ENCODE results near the gene FAIM. TPM values are rescaled to one million over a fixed set of nuclear protein-coding genes. Genes with fewer than 3 reads are reported as not detected.
"Not testable (repeated sequence)": the region's sequence is repeated elsewhere in the genome, so short reads cannot be mapped to it uniquely, and the experiment has no call there.

FAIM gene
- polyA plus RNA-seq, 3 donors: 0.96 to 3.7 (median 3.6) TPM

GRCh38 chr3:138560501-138560900 lies 48.1 kb upstream of the FAIM start:
- Histone ChIP-seq H4K20me1 (ENCODE audit: insufficient read depth, low read length) (no peaks in the 10 kb centered on the region), H3K27me3 (ENCODE audit: control insufficient read depth in 2 of 2, insufficient read depth in 2 of 2, low read length in 2 of 2) (no peaks in the 10 kb centered on the region), H3K9me3 (replicated peaks in 1 of 2; ENCODE audit: control insufficient read depth in 1 of 2, insufficient read depth in 1 of 2, low read length in 2 of 2) (peaks cover 26 to 30% of the 10 kb centered on the region in 2 donors), H3K36me3 (replicated peaks in 1 of 2; ENCODE audit: control insufficient read depth in 1 of 2, insufficient read depth in 2 of 2, low read length in 2 of 2) (no peaks in the 10 kb centered on the region), H2AFZ (ENCODE audit: insufficient read depth, low read depth, low read length, poor library complexity, severe bottlenecking) (no peak overlapping the region), H3K4me2 (replicated peaks; ENCODE audit: extremely low read depth, low read length, poor library complexity, severe bottlenecking) (no peak overlapping the region), H3K79me2 (ENCODE audit: insufficient read depth, low read length) (no peaks in the 10 kb centered on the region), H3K4me3 (replicated peaks in 1 of 3; ENCODE audit: low read depth in 2 of 3, low read length in 3 of 3) (no peak overlapping the region), H3K9ac (ENCODE audit: insufficient read depth, low read length, poor library complexity, severe bottlenecking) (no peak overlapping the region), H3K27ac (ENCODE audit: low read depth in 1 of 2, low read length in 2 of 2) (no peak overlapping the region), H3K4me1 (ENCODE audit: control insufficient read depth in 1 of 2, insufficient read depth in 2 of 2, low read length in 2 of 2) (no peaks in the 10 kb centered on the region)
- Mint-ChIP-seq H3K4me3 (no peak overlapping the region), H3K27ac (no peak overlapping the region), H3K9me3 (peaks cover 29 to 62% (median 43%) of the 10 kb centered on the region in 7 donors), H3K27me3 (ENCODE audit: low read depth in 3 of 3) (peaks cover 0 to 2% (median 0%) of the 10 kb centered on the region in 3 donors), H3K36me3 (peaks cover 9 to 30% of the 10 kb centered on the region in 2 donors), H3K4me1 (no peaks in the 10 kb centered on the region)
- intact Hi-C loops (cut with micrococcal nuclease): no loop called here
- no peak for TF ChIP-seq CTCF (IDR thresholded peaks at IDR 0.05)
- no peak for DNase-seq
- 95% methylated on average over 5 of the region's 6 CpGs for WGBS (ENCODE audit: insufficient coverage)

GRCh38 chr3:138562902-138563301 lies 45.7 kb upstream of the FAIM start:
- Mint-ChIP-seq H3K36me3 (peaks cover 8 to 27% of the 10 kb centered on the region in 2 donors), H3K9me3 (peaks cover 21 to 44% (median 29%) of the 10 kb centered on the region in 7 donors)
- H3K9ac ChIP-seq (ENCODE audit: insufficient read depth, low read length, poor library complexity, severe bottlenecking); H3K4me3 Mint-ChIP-seq; H3K27ac Mint-ChIP-seq; H3K4me2 ChIP-seq (replicated peaks; ENCODE audit: extremely low read depth, low read length, poor library complexity, severe bottlenecking); H3K27me3 Mint-ChIP-seq (ENCODE audit: low read depth in 3 of 3); H3K79me2 ChIP-seq (ENCODE audit: insufficient read depth, low read length); intact Hi-C loops (cut with micrococcal nuclease); H3K4me1 Mint-ChIP-seq; DNase-seq; H2AFZ ChIP-seq (ENCODE audit: insufficient read depth, low read depth, low read length, poor library complexity, severe bottlenecking); H3K36me3 ChIP-seq (replicated peaks in 1 of 2; ENCODE audit: control insufficient read depth in 1 of 2, insufficient read depth in 2 of 2, low read length in 2 of 2); H3K4me1 ChIP-seq (ENCODE audit: control insufficient read depth in 1 of 2, insufficient read depth in 2 of 2, low read length in 2 of 2); H3K27me3 ChIP-seq (ENCODE audit: control insufficient read depth in 2 of 2, insufficient read depth in 2 of 2, low read length in 2 of 2); H3K27ac ChIP-seq (ENCODE audit: low read depth in 1 of 2, low read length in 2 of 2); H4K20me1 ChIP-seq (ENCODE audit: insufficient read depth, low read length); H3K4me3 ChIP-seq (replicated peaks in 1 of 3; ENCODE audit: low read depth in 2 of 3, low read length in 3 of 3): not testable (repeated sequence)
- H3K9me3 ChIP-seq (replicated peaks in 1 of 2; ENCODE audit: control insufficient read depth in 1 of 2, insufficient read depth in 1 of 2, low read length in 2 of 2): peaks cover 20 to 21% of the 10 kb centered on the region in 2 donors
- no CpG with 5 or more reads among the region's 1 CpG for WGBS (ENCODE audit: insufficient coverage)

- H3K27me3 ChIP-seq (ENCODE audit: control insufficient read depth in 2 of 2, insufficient read depth in 2 of 2, low read length in 2 of 2); H3K27ac ChIP-seq (ENCODE audit: low read depth in 1 of 2, low read length in 2 of 2); H3K4me3 ChIP-seq (replicated peaks in 1 of 3; ENCODE audit: low read depth in 2 of 3, low read length in 3 of 3); H4K20me1 ChIP-seq (ENCODE audit: insufficient read depth, low read length); H3K4me2 ChIP-seq (replicated peaks; ENCODE audit: extremely low read depth, low read length, poor library complexity, severe bottlenecking); H3K36me3 Mint-ChIP-seq; DNase-seq; H3K9me3 ChIP-seq (replicated peaks in 1 of 2; ENCODE audit: control insufficient read depth in 1 of 2, insufficient read depth in 1 of 2, low read length in 2 of 2); H3K27me3 Mint-ChIP-seq (ENCODE audit: low read depth in 3 of 3); H3K4me1 Mint-ChIP-seq; H3K4me1 ChIP-seq (ENCODE audit: control insufficient read depth in 1 of 2, insufficient read depth in 2 of 2, low read length in 2 of 2); H2AFZ ChIP-seq (ENCODE audit: insufficient read depth, low read depth, low read length, poor library complexity, severe bottlenecking); H3K9ac ChIP-seq (ENCODE audit: insufficient read depth, low read length, poor library complexity, severe bottlenecking); H3K4me3 Mint-ChIP-seq; H3K79me2 ChIP-seq (ENCODE audit: insufficient read depth, low read length); H3K27ac Mint-ChIP-seq; H3K36me3 ChIP-seq (replicated peaks in 1 of 2; ENCODE audit: control insufficient read depth in 1 of 2, insufficient read depth in 2 of 2, low read length in 2 of 2); intact Hi-C loops (cut with micrococcal nuclease): not testable (repeated sequence)
- H3K9me3 Mint-ChIP-seq: peaks cover 3 to 15% (median 7%) of the 10 kb centered on the region in 7 donors
- whole genome bisulfite sequencing (ENCODE audit: insufficient coverage): 100% methylated on average over 1 of the region's 2 CpGs
Observed at GRCh38 chr3:138566293-138566692, 42.3 kb upstream of the FAIM start.
